Superior temporal gyrus (tissue), 1 donor: ENCODE results near the gene HMGN4.
A peak's percentile ranks its signal among the peaks of the same experiment; 100 is the strongest.

ENCODE experiments used
- DNase-seq: peaks from one replicate; pipeline ENCODE4 v3.0.0-alpha.2; 2016; ENCODE audit errors: extremely low spot score

HMGN4 gene

DNA sequence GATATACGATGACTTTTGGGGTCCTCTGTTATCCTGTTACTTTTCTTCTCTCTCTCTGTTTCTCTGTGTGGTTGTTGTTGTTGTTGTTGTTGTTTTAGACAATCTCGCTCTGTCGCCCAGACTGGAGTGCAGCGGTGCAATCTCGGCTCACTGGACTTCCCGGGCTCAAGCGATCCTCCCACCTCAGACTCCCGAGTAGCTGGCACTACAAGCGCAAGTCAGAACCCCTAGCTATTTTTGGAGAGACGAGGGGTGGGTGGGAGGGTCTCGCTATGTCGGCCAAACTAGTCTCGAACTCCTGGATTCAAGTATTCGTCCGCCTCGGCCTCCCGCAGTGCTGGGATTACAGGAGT is 39.5 kb downstream of the HMGN4 start:
- DNase-seq = no peak

DNA sequence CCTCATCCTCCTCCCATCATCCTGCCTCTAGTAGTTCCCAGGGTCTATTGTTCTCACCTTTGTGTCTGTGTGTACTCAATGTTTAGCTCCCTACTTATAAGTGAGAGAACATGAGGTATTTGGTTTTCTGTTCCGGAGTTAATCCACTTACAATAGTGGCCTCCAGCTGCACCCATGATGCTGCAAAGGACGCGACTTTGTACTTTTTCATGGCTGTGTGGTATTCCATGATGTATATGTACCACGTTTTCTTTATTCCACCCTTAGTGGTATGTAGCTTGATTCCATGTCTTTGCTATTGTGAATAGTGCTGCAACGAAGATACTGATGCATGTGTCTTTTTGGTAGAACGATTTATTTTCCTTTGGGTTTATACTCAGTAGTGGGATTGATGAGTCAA is 40.1 kb downstream of the HMGN4 start:
- DNase-seq = no peak

DNA sequence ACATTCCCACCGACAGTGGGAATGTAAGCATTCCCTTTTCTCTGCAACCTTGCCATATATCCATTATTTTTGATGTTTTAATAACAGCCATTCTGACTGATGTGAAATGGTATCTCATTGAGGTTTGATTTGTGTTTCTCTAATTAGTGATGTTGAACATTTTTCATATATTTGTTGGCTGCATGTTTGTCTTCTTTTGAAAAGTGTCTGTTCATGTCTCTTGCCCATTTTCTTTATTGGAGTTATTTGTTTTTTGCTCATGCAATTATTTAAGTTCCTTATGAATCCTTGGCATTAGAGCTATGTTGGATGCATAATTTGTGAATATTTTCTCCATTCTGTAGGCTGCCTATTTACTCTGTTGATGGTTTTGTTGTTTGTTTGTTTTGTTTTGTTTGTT is 40.6 kb downstream of the HMGN4 start:
- DNase-seq = no peak

DNA sequence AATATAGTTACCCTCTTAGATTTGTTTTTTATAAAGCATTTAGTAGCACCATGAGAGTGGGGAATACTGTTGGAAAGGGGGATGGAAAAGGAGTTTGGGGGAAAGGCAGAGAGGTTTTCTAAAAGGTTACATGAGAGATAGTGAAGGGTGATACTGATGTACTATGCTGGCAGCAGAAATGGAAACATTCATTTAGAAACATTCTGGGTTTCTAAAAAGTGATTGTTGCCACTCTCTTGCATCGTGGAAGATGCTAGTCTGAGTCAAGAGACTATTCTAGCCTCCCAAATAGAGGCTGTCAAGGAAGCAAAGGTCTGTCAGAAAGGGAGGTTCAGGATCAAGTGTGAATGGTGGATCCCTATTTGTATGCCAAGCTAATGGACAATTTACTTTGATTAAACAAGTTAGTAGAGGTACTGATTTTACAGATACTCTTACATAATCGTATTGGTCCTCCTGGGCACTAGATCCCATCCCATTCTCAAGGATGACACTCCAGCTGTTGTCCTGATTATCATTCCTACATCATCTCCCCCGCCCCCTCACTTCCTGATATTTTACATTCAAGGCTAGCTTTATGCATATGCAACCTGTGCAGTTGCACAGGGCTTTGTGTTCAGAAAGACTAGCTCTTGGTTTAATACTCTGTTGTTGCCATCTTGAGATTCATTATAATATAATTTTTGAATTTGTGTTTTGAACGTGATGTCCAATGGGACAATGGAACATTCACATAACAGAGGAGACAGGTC is 43.2 kb downstream of the HMGN4 start:
- no peak for DNase-seq

DNA sequence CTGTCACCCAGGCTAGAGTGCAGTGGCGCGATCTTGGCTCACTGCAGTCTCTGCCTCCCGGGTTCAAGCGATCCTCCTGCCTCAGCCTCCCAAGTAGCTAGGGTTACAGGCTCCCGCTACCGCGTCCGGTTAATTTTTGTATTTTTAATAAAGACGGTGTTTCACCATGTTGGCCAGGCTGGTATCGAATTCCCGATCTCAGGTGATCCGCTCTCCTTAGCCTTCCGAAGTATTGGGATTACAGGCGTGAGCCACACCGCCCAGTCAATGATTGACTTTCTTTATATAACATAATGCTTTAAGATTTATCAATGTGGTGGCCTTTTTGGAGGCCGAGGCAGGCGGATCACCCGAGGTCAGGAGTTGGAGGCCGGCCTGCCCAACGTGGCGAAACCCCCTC is 50.8 kb downstream of the HMGN4 start:
- no peak for DNase-seq

DNA sequence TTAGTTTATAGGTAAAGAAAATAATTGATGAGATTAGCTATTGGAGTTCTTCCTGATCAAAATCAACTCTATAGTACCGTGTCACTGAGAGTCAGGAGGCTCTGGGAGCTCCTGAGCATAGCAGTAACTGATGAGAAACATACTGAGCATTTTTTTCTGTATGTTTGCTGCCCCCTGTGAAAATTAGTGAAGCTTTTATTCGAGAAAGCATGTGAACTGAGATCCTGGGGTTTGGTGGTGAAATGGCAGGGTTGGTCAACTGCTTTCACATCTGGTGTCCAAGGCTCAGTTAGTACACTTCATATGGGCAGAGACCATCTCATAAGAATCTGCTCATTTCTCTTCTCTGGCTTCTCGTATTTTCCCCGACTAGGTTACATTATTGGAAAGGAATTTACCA is 54.5 kb downstream of the HMGN4 start:
- no peak for DNase-seq

DNA sequence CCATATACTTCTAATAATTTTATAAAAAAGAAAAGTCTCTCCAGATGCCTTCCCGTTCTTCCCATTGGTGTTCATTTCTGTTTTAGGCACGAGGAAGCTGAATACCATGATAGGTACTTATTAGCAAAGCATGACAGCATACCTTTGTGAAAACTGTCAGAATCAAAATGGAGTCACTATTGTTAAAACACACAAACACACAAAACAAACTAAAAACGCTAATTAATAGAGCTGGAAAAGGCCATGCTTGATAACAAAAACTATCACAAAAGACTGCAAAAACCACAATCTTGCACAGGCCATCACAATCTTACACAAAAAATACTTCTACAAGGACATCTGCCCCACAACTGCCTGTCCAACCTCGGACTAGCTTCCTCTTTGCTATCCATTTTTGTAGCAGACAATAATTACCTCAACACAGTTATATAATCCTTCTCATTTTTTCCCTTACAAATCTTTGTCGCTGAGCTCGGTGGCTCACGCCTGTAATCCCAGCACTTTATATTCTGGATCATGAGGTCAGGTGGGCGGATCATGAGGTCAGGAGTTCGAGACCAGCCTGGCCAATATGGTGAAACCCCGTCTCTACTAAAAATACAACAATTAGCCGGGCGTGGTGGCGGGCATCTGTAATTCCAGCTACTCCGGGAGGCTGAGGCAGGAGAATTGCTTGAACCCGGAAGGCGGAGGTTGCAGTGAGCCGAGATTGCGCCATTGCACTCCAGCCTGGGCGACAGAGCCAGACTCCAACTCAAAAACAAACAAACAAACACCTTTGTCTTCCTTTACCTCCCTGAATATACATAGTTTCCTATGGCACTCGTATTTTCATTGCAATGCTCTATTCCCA is 55.3 kb downstream of the HMGN4 start:
- no peak for DNase-seq

DNA sequence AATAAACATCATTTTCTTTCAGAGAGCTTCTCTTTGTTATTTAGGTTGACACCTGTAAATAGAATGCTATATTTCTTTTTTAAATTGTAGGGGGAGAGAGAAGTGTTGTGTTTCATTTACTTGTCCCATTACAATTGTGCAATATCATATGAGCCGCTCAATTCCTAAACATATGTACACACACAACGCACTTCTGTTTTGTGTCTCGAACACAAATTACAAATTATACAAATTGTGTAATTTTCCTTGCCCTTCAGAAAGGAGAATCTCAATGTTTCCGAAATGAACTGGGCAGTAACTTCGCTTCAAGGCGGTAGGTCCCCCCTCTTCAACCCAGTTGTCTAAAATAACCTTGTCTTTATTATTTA is 55.9 kb downstream of the HMGN4 start:
- DNase-seq = no peak

DNA sequence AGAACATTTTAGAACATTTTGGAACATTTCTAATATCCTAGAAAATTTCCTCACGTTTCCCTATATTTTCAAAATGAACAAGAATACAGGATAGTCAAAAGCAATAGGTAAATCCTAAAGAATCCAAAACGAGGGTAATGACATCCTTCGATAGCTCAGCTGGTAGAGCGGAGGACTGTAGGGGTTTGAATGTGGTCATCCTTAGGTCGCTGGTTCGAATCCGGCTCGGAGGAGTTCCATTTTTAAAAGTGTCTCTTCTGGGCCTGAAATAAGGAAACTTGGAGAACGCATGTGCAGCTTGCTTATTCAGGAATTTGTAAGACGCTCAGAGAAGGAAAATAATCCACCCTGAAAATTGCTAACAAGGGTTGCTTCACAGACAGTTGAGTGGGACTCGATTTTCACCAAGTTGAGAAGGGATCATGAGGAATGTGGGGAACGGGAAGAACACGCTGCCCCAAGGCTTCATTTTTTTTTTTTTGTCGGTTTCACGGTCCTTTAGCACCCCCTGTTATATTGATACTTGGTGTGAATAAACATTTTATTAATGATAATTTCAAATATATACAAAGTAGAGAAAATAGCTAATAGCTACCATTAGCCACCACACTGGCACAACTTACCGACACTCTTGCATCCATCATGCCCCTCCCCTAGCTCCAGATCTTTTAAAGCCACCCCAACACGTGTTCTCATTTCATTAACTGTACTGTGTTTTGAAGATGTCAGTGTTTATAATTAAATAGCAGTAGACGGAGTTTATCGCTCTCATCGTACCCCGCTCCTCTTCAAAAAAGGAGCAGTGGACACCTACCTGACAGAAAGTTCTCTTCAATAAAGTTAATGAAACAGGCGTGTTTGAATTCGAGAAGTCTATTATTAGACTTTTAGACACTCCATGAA is 56.8 kb downstream of the HMGN4 start:
- peak; percentile 52 for DNase-seq

DNA sequence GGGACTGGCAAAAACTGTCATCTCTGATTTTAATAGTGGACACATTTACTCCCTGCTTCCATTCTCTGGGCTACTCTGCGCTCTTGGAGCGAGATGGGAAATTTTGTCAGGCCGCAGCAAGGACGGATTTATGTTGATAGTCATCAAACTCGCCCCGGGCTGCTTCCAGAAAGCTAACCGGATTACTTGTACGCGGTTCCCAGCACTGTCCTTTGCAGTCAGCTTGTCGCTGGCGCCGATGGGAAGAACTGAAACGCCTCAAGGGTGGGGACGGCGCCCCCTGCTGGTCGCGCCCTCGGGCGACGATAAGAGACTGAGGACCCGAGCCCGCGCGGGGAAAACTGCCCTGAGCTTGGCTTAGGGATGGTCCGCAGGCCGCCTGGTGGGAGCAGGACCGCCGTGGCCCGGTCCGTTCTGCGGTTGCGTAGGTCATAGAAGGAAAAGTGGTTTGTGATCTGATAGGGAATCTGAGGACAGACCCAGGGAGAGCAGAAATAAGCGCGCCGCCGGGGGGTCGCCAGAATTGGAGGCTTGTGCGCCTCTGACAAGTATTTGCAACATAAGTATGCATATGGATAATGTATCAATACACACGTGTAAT is 57.6 kb downstream of the HMGN4 start:
- DNase-seq = peak; percentile 93
